Stimulated activated CD4-positive, alpha-beta T cell treated with anti-CD3 and anti-CD28 coated beads, Interleukin-1b, Interleukin-23, amount 100 ng/mL, for 48 hours (primary cell): Measurements from ENCODE around the gene ESYT3.
A peak's percentile ranks its signal among the peaks of the same experiment; 100 is the strongest.
"Not testable (repeated sequence)": the region's sequence is repeated elsewhere in the genome, so short reads cannot be mapped to it uniquely, and the experiment has no call there.

Experiments used
- DNase-seq: peaks from one replicate; pipeline ENCODE4 v3.0.0-alpha.2; 2020

Gene ESYT3

GRCh38 chr3:138408751-138409570 lies 25.5 kb upstream of the ESYT3 start:
- DNase-seq = no peak

- DNase-seq = no peak
Measured at GRCh38 chr3:138412821-138413551, 21.4 kb upstream of the ESYT3 start.

- DNase-seq = not testable (repeated sequence)
Measured at GRCh38 chr3:138416236-138416635, 18.2 kb upstream of the ESYT3 start.

GRCh38 chr3:138417559-138417982 lies 16.8 kb upstream of the ESYT3 start:
- DNase-seq = peak; percentile 65

DNA sequence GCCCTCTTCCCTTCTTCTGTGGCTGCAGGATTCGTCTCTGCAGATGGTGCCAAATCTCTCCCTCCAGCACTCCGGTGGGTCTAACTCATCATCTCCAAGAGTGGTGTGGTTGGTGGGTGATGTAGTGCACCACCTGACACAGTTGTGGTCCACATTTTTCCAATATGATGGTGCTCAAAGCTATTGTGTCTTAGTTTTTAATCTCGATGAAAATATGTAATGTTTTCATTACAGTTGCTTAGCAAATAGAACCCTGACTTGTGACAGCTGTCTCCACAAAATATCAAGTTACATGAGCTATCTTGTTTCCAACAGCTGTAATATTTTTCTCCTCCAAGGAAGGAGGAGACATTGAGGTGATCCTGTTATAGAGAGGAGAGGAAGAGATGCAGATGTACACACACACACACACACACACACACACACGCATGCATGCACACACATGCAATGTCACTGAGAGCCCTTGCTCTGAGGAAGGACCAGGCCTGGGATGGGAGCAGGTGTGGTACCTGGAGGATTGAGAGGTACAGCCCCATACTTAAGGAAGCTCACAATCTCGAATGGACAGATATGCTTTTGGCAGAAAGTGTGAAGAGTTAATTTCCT lies 15.7 kb upstream of the ESYT3 start:
- no peak for DNase-seq

GRCh38 chr3:138423316-138423715 lies 11.1 kb upstream of the ESYT3 start:
- DNase-seq = no peak

DNA sequence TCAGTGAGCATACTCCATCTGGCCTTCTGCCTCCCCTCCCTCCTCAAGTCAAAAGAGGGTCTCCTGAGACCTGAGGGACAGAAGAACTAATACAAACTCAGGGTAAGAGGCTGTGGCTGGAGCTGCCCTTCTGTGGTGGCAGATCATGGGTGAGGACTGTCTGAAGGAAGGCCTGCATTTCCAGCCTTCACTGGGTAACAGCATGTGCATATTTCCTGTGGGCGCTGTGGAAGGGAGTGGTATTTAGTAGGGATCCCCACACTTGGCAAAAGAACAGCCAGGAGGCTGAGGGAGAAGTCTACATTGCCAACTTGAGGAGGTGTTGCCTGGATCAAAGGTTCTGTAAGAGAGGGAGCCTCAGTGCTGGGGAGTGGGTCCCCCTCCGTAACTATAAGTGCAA lies 10.1 kb upstream of the ESYT3 start:
- no peak for DNase-seq

DNA sequence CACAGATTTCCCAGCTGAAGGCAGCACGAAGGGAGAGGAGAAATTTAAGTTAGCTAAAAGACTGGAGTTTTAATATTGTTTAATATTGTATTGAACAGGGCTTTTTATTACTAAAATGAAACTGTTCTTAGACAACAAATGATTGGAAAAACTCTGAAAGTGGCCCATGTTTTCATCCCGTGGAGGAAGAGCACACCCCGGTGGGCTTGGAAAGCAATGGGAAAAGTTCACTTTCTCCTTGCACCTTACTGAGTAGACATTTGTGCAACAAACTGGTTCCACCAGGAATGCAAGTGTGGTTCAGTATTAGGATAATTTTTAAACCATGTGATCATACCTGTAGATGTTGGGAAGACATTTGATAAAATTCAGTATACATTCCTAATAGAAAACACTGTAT lies 8.2 kb upstream of the ESYT3 start:
- DNase-seq = no peak

GRCh38 chr3:138426754-138427153 lies 7.7 kb upstream of the ESYT3 start:
- not testable (repeated sequence) for DNase-seq

DNA sequence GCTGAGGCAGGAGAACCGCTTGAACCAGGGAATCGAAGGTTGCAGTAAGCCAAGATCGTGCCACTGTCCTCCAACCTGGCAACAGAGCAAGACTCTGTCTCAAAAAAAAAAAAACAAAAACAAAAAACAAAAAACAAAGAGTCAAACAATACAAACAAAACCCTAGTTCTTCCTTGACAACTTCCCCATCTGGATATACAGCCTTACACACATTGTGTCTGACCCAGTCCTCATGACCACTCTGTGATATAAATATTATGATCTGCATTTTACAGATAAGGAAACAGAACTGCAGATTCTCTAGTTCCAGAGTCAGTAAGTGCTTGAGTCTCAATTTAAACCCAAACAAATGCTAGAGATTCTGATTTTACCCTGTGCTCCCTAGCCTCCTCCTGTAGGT lies 4.8 kb upstream of the ESYT3 start:
- no peak for DNase-seq

- no peak for DNase-seq
Measured at GRCh38 chr3:138432576-138433240, 1.7 kb upstream of the ESYT3 start.

- no peak for DNase-seq
Measured at GRCh38 chr3:138433892-138434275, 532 bp upstream of the ESYT3 start.

DNA sequence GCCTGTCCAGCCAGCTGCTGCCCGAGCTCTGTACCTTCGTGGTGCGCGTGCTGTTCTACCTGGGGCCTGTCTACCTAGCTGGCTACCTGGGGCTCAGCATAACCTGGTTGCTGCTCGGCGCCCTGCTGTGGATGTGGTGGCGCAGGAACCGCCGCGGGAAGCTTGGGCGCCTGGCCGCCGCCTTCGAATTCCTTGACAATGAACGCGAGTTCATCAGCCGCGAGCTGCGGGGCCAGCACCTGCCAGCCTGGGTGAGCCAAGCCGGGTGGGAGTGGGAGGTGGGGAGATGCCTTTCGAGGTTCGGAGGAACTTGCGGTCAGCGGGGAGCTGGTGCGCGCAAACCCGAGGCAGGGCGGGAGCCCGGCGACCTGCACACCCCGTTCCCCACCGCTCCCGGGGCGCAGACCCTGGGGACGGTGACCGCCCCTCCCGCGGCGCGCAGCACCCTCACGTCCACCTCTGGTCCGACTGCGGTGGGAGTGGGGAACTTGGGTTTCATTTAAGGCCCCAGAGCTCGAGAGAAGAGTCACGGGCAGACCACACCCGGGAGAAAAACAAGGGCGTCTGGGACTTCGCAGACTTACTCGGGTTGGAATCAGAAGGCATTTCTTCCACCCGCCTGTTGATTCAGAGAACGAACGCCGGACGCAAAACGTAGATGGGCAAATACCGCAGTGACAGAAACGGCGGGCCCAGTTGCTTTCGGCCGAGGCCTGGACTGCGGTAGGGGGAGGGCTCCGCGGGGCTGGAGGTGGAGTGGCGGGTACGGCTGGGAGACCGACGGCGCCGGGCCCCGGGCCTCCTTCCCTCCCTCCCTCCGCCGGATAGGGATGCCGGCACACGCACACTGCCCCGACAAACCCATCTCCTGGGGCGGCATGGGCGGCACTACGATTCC lies 708 bp downstream of the ESYT3 start:
- no peak for DNase-seq

DNA sequence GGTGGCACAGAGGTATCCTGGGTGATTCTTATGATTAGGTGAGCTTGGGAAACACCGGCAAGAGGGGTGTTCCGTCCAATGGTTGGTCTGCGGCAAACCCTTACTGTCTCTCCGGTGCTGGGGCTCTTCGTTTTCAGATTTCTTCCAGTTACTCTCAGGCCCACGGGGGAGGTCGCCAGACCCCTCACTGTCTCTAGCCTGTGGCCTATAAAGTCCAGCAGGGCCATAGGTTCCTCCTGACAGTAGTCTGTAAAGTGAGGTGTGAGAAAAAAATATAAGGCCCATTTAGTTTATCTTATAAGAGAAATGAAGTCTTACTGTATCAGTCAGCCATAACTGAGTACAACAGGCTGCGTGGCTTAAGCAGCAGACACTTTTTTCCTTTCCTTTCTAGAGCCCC lies 1.4 kb downstream of the ESYT3 start:
- no peak for DNase-seq

DNA sequence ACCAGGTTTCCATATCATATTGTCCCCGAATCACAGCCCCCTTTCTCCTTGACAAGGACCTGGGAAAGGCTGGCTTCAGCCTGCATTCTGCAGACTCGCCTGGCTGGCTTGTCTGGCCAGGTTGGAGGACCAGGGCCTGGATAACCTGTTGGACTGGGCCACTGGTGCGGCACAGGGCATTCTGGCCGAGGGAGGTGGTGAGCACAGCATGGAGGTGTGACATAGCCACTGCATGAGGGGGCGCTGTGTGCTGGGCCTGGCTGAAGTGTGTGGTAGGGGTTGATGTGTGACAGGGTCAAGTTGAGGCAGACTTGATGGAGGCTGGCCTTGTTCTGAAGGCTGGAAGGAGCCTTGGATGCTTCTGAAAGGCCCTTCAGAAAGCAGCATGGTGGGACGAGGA lies 2.9 kb downstream of the ESYT3 start:
- DNase-seq = no peak

DNA sequence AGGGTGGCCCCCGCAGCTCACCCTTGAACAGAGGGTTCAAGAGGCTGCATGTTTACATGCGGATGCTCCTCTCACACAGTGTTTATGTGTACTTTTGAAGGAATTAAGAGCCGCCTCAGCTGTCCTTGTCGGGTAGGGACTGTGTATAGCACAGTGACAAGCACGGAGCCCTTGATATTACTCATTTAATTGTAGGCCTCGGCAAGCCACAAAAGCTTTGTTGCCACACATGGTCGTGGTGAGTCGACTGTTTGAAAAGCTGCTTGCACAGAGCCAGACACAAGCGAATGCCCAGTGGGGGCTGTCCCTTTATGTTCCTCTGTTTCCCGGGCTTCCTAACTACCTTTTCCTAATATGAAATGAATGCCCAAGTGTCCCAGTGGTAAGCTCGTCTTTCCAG lies 4.5 kb downstream of the ESYT3 start:
- no peak for DNase-seq

DNA sequence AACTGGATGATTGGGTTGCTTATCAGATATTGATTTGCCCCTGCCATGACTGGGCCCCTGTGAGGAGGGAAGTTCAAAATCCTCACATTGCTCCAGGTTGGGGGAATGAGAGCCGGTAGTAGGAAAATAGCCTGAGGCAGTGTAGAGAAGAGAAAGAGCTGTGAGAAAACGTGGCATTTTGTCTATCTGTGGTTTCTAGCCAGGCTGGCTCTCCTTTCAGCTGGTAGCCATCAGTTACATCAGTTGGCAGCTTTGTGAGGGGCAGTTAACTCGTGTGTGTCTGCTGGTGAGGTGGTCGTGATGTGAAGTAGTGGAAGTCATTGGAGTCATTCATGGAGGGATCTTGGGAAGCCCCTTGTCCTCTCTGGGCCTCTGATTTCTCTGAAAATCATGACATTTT lies 5.2 kb downstream of the ESYT3 start:
- DNase-seq = no peak

GRCh38 chr3:138440121-138440521 lies 5.7 kb downstream of the ESYT3 start:
- DNase-seq = no peak

DNA sequence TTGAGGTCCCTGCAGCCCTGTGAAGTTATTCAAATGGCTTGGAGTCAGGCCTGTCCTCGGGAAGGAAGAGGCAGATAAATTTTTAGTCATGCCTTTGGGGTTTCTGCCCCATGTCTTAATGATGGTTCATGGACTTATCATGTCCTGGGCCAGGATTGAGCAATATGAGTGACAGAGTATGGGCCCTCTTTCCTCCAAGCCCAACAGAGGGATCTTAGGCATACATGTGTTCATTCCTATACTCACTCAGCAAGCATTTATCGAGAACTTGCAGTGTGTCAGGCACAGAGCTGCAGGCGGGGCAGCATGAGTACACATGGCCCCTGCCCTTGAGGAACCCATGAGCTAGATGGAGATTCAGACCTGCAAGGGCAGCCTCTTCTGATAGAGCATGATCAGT lies 6.2 kb downstream of the ESYT3 start:
- no peak for DNase-seq

DNA sequence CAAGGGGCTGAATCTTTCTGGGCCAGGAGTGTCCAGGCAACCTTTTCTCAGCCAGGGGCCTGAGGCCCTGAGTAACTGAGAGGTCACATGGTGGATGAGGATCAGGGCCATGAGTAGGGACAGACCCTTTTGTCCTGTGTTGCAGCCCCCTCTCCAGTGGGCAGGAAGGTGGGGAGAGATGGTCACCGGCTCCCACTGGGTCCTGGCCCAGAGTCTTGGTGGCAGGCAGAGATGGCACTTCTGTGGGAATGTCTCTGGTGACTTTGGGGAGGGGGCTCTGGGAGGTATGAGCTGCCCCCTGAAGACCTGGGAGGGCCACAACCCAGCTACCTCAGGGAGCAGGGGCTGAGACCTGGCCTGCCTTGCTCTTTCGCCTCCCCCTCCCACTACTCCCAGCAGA lies 6.8 kb downstream of the ESYT3 start:
- no peak for DNase-seq

DNA sequence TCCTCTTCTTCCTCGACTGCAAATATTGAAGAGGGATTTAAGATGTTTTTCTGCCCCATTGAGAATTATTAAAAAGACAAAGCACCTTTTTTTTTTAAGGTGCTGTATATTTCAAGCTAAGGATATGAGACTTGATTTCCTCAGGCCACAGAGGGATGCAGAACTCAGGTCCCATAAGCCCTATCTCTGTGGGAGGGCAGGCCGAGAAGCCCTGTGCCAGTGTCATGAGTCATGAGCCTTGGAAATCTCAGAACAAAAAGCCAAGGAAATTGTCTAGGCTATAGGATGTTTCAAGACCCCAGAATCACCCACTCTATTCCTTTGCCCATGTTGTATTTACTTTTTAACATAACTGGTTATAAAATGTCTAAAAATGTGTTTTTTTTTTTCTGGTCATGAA lies 7.3 kb downstream of the ESYT3 start:
- no peak for DNase-seq

DNA sequence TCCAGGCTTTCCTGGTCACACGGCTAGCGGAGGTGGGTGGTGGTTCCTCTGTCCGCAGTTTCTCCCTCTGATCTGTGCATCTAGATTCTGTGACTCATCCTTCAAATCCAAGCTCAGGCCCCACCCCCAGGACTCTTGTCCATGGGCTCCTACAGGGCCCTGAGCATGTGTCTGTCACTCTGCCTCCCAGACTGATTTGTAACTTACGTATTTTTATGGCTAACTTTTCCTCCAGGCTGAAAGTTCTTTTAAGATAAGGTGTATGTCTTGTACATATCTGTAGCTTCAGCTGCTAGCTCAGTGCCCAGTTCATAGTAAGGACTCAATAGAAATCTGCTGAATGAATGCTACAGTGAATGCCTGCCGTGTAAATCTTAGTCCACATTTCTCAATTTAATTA lies 8.0 kb downstream of the ESYT3 start:
- no peak for DNase-seq
